H9 (cell line): Measurements from ENCODE around the gene ZNF800. TPM values are rescaled to one million over a fixed set of nuclear protein-coding genes. Genes with fewer than 3 reads are reported as not detected.

ENCODE experiments used
- DNase-seq: peaks from one replicate; pipeline ENCODE4 v3.0.0-alpha.2; 2017
- H2AFZ ChIP-seq: one replicate; pipeline ENCODE4 v1.6.1; 2013; ENCODE audit warnings: mild to moderate bottlenecking, low read length, control low read depth, moderate library complexity
- H2AK5ac ChIP-seq: 2 replicates; pipeline ENCODE4 v1.6.1; 2013; ENCODE audit warnings: low read length, control low read depth, mixed read lengths; ENCODE audit not compliant: insufficient read length
- H2BK120ac ChIP-seq: one replicate; pipeline ENCODE4 v1.6.1; 2013; ENCODE audit warnings: low read depth, mild to moderate bottlenecking, low read length, control low read depth, inconsistent platforms; ENCODE audit not compliant: poor library complexity, severe bottlenecking
- H2BK12ac ChIP-seq: 2 replicates; pipeline ENCODE4 v1.6.1; 2013; ENCODE audit warnings: low read length, control low read depth, mixed read lengths, low read depth; ENCODE audit not compliant: insufficient read length
- H2BK15ac ChIP-seq: 2 replicates; pipeline ENCODE4 v1.6.1; 2013; ENCODE audit warnings: low read depth, low read length, control low read depth
- H2BK20ac ChIP-seq: one replicate; pipeline ENCODE4 v1.6.1; 2013; ENCODE audit warnings: low read depth, mild to moderate bottlenecking, low read length, control low read depth, inconsistent platforms; ENCODE audit not compliant: poor library complexity, severe bottlenecking
- H2BK5ac ChIP-seq: 2 replicates; pipeline ENCODE4 v1.6.1; 2013; ENCODE audit warnings: low read length, control low read depth, mixed read lengths; ENCODE audit not compliant: insufficient read length
- H3K14ac ChIP-seq: 2 replicates; pipeline ENCODE4 v1.6.1; 2013; ENCODE audit warnings: low read length, control low read depth; ENCODE audit not compliant: insufficient read depth
- H3K18ac ChIP-seq: 2 replicates; pipeline ENCODE4 v1.6.1; 2013; ENCODE audit warnings: low read depth, mild to moderate bottlenecking, mixed read lengths, low read length, control low read depth; ENCODE audit not compliant: insufficient read length
- H3K23ac ChIP-seq: 2 replicates; pipeline ENCODE4 v1.6.1; 2013; ENCODE audit warnings: low read length, control low read depth, mixed read lengths, low read depth; ENCODE audit not compliant: insufficient read length
- H3K23me2 ChIP-seq: 2 replicates; pipeline ENCODE4 v1.6.1; 2013; ENCODE audit warnings: low read depth, mild to moderate bottlenecking, mixed read lengths, low read length, control low read depth; ENCODE audit not compliant: insufficient read length, poor library complexity, severe bottlenecking
- H3K27ac ChIP-seq: 2 replicates; pipeline ENCODE4 v1.5.1; 2013; ENCODE audit warnings: low read length, control low read depth, mixed read lengths, low read depth; ENCODE audit not compliant: insufficient read length
- H3K27me3 ChIP-seq: 2 replicates; pipeline ENCODE4 v1.6.1; 2013; ENCODE audit warnings: low read length, control low read depth, inconsistent platforms; ENCODE audit not compliant: insufficient read depth
- H3K4ac ChIP-seq: 2 replicates; pipeline ENCODE4 v1.6.1; 2013; ENCODE audit warnings: low read depth, mild to moderate bottlenecking, control low read depth, inconsistent platforms, low read length, moderate library complexity
- H3K4me1 ChIP-seq: 2 replicates; pipeline ENCODE4 v1.6.1; 2013; ENCODE audit warnings: low read length, control low read depth, inconsistent platforms; ENCODE audit not compliant: insufficient read depth
- H3K4me2 ChIP-seq: 2 replicates; pipeline ENCODE4 v1.6.1; 2013; ENCODE audit warnings: low read length, control low read depth, mixed read lengths; ENCODE audit not compliant: insufficient read length, insufficient read depth
- H3K56ac ChIP-seq: 2 replicates; pipeline ENCODE4 v1.6.1; 2013; ENCODE audit warnings: low read depth, mild to moderate bottlenecking, mixed read lengths, low read length, control low read depth; ENCODE audit not compliant: insufficient read length
- H3K79me1 ChIP-seq: 2 replicates; pipeline ENCODE4 v1.6.1; 2013; ENCODE audit warnings: low read depth, mild to moderate bottlenecking, moderate library complexity, low read length, control low read depth, inconsistent platforms; ENCODE audit not compliant: insufficient read depth, poor library complexity, severe bottlenecking
- H3K79me2 ChIP-seq: 2 replicates; pipeline ENCODE4 v1.6.1; 2013; ENCODE audit warnings: low read length, control low read depth, inconsistent platforms; ENCODE audit not compliant: insufficient read depth
- H3K9ac ChIP-seq: 2 replicates; pipeline ENCODE4 v1.6.1; 2013; ENCODE audit warnings: low read length, control low read depth, mixed read lengths; ENCODE audit not compliant: insufficient read length; ENCODE audit errors: extremely low read depth
- H3K9me3 ChIP-seq: one replicate; pipeline ENCODE4 v1.6.1; 2013; ENCODE audit warnings: low read depth, low read length, inconsistent platforms; ENCODE audit not compliant: control insufficient read depth
- H3T11ph ChIP-seq: one replicate; pipeline ENCODE4 v1.6.1; 2013; ENCODE audit warnings: mild to moderate bottlenecking, low read length, control low read depth, inconsistent platforms
- H4K20me1 ChIP-seq: one replicate; pipeline ENCODE4 v1.6.1; 2013; ENCODE audit not compliant: control insufficient read depth, insufficient read length, insufficient read depth
- H4K5ac ChIP-seq: 2 replicates; pipeline ENCODE4 v1.6.1; 2013; ENCODE audit warnings: low read depth, mild to moderate bottlenecking, mixed read lengths, low read length, control low read depth; ENCODE audit not compliant: insufficient read length
- H4K8ac ChIP-seq: replicated peaks from 2 replicates; pipeline ENCODE4 v1.6.1; 2013; ENCODE audit warnings: low read length, control low read depth, mixed read lengths, low read depth; ENCODE audit not compliant: insufficient read length
- H4K91ac ChIP-seq: 2 replicates; pipeline ENCODE4 v1.6.1; 2013; ENCODE audit warnings: low read depth, mild to moderate bottlenecking, moderate library complexity, mixed read lengths, low read length, control low read depth; ENCODE audit not compliant: insufficient read length
- H3K27ac Mint-ChIP-seq, 3 experiments: 2 replicates in 2 of 3; 3 replicates in 1 of 3; pipeline ENCODE4 v1.8.0; 2020 to 2021; ENCODE audit warnings: mixed read lengths in 3 of 3, mild to moderate bottlenecking in 1 of 3, moderate library complexity in 1 of 3
- H3K27me3 Mint-ChIP-seq: 2 replicates; pipeline ENCODE4 v1.8.0; 2021; ENCODE audit warnings: low read depth, mild to moderate bottlenecking, moderate library complexity, mixed read lengths
- H3K36me3 Mint-ChIP-seq, 3 experiments: 2 replicates in 2 of 3; 3 replicates in 1 of 3; pipeline ENCODE4 v1.8.0; 2020 to 2021; ENCODE audit warnings: low read depth in 3 of 3, mixed read lengths in 3 of 3; ENCODE audit not compliant: insufficient read depth in 1 of 3
- H3K4me1 Mint-ChIP-seq, 2 experiments: 2 replicates each; pipeline ENCODE4 v1.8.0; 2020; ENCODE audit warnings: mixed read lengths in 2 of 2
- H3K4me3 Mint-ChIP-seq, 2 experiments: 2 replicates in 1 of 2; 3 replicates in 1 of 2; pipeline ENCODE4 v1.8.0; 2020 to 2021; ENCODE audit warnings: mild to moderate bottlenecking in 2 of 2, mixed read lengths in 2 of 2, moderate library complexity in 1 of 2
- H3K9me3 Mint-ChIP-seq, 2 experiments: 2 replicates in 1 of 2; 3 replicates in 1 of 2; pipeline ENCODE4 v1.8.0; 2020; ENCODE audit warnings: mild to moderate bottlenecking in 2 of 2, mixed read lengths in 2 of 2, moderate library complexity in 1 of 2
- CTCF ChIP-seq: fragments of 200-600 bp; sonication (generic); conservative IDR thresholded peaks from 3 replicates; pipeline ENCODE4 v1.8.0; 2021; ENCODE audit warnings: antibody characterized with exemption, mild to moderate bottlenecking
- WGBS: extraction: QIAGEN DNeasy Blood & Tissue Kit; methylation state at CpG from one replicate; pipeline ENCODE4 v1.1.7; 2013; ENCODE audit warnings: missing lambda C conversion rate, low lambda C conversion rate, mixed read lengths; ENCODE audit not compliant: insufficient read length; ENCODE audit errors: extremely low coverage; 5-methylcytosine and 5-hydroxymethylcytosine counted together
- total RNA-seq: library from RNA; stranded (reverse); gene quantifications from 2 replicates; pipeline ENCODE4 v1.2.1, GENCODE V29; 2021

ZNF800 gene
- total RNA-seq, 1 experiment from 2014 or later: 11.0 TPM

GRCh38 chr7:127365957-127366315, 26.6 kb downstream of the ZNF800 start:
- Histone ChIP-seq H3T11ph (no peak overlapping the region), H3K18ac (no peak overlapping the region), H3K4me2 (no peak overlapping the region), H3K79me2 (no peaks in the 10 kb centered on the region), H3K27ac (no peak overlapping the region), H3K9me3 (no peaks in the 10 kb centered on the region), H3K23me2 (no peaks in the 10 kb centered on the region), H2AK5ac (no peak overlapping the region), H3K23ac (no peak overlapping the region), H3K14ac (no peak overlapping the region), H2BK12ac (no peak overlapping the region), H3K4ac (no peak overlapping the region), H3K9ac (no peak overlapping the region), H2AFZ (no peak overlapping the region), H4K8ac (no peak overlapping the region), H2BK5ac (no peak overlapping the region), H3K4me1 (no peaks in the 10 kb centered on the region), H4K91ac (no peak overlapping the region), H4K5ac (no peak overlapping the region), H4K20me1 (no peaks in the 10 kb centered on the region), H2BK15ac (no peak overlapping the region), H3K79me1 (no peaks in the 10 kb centered on the region), H3K56ac (no peak overlapping the region), H2BK120ac (no peak overlapping the region), H3K27me3 (no peaks in the 10 kb centered on the region), H2BK20ac (no peak overlapping the region)
- DNase-seq: no peak
- Mint-ChIP-seq H3K27ac (no peak overlapping the region), H3K4me3 (no peak overlapping the region), H3K36me3 (peaks cover 0 to 2% (median 0%) of the 10 kb centered on the region in 3 experiments; a peak in 1 of 7 replicates), H3K4me1 (no peaks in the 10 kb centered on the region), H3K9me3 (no peaks in the 10 kb centered on the region), H3K27me3 (no peaks in the 10 kb centered on the region)
- no peak for TF ChIP-seq CTCF
- no CpG with 5 or more reads among the region's 2 CpGs for WGBS
